Placental epithelial cell (primary cell): Measurements from ENCODE around the gene TBKBP1. TPM values are rescaled to one million over a fixed set of nuclear protein-coding genes. Genes with fewer than 3 reads are reported as not detected.

Experiments
- small RNA-seq: library from RNA; depleted of rRNA; stranded (forward); fragments of <200 nt; gene quantifications from one replicate; pipeline ENCODE3, GENCODE V24; 2012
- total RNA-seq: library from RNA; depleted of rRNA; stranded (reverse); fragments of >200 nt; gene quantifications from 2 replicates; pipeline ENCODE4 v1.2.3, GENCODE V29; 2012

TBKBP1 gene, protein sequence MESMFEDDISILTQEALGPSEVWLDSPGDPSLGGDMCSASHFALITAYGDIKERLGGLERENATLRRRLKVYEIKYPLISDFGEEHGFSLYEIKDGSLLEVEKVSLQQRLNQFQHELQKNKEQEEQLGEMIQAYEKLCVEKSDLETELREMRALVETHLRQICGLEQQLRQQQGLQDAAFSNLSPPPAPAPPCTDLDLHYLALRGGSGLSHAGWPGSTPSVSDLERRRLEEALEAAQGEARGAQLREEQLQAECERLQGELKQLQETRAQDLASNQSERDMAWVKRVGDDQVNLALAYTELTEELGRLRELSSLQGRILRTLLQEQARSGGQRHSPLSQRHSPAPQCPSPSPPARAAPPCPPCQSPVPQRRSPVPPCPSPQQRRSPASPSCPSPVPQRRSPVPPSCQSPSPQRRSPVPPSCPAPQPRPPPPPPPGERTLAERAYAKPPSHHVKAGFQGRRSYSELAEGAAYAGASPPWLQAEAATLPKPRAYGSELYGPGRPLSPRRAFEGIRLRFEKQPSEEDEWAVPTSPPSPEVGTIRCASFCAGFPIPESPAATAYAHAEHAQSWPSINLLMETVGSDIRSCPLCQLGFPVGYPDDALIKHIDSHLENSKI
- total RNA-seq, result 13.0 and 20.4 TPM in 2 replicates

GRCh38 chr17:47693731-47694580 lies at the start of gene TBKBP1:
Gene TBKBP1, plus strand, starts transcription at chr17:47694161. Its CDS starts 1,952 bp downstream, at chr17:47696113.

DNA sequence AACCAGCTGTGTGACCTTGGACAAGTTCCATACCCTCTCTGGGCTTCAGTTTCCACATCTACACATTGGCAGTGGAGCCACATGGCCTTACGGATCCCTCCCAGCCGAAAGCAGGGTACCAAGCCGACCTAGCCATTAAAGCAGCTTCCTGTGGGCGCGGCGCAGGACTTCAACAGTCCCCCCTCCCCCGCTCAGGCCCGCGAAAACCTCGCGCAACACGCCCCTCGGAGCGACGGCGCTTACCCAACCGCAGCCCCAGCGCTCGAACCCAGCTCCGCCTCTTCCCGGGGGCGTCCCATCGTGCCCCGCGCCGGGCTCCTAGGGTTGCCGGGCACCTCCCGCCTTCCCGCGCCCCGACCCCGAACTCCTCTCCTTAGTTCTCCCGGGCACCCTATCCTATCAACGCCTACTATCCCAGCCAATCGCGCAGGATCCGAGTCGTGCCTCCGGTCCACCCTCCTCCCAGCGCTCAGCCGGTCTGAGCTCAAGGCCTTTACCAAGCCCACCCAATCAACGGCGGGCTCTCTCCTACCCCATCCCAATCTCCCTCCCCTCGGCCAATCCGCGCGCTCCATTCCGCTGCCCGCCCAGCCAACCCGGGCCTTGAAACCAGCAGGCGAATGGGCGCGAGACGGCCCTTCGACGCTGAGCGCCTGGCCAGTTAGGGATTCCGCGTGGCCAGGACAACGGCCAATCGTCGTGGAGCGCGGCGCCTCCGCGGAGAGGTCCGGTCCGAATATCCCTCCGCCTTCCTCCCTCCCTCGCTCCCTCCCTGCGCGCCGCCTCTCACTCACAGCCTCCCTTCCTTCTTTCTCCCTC lies 44.6 kb upstream of the TBKBP1 start, which contains the start of gene KPNB1:
KPNB1 (plus strand) TSS at position 767 of the 819 bp plus-strand sequence. CDS start 326 bp downstream, outside the sequence.

GRCh38 chr17:47733047-47733673 lies 39.2 kb downstream of the TBKBP1 start, which contains the start of gene TBX21:
Gene TBX21, plus strand, starts transcription at chr17:47733236. Its CDS starts 219 bp downstream, at chr17:47733455.

Small RNA genes within 50 kb of the gene (small RNA-seq; reads per million reads assigned to genes)
- not detected for gene AC015674.1

Other genes with a start within 250 kb of the TBKBP1 start
- 143 and 216 TPM in 2 replicates for gene NPEPPS, start 163.1 kb upstream of the TBKBP1 start, total RNA-seq
- 208 and 253 TPM in 2 replicates for gene KPNB1, start 44.2 kb upstream of the TBKBP1 start, total RNA-seq
- not detected in 2 replicates for gene TBX21, start 39.1 kb downstream of the TBKBP1 start, total RNA-seq
- 20.4 and 31.0 TPM in 2 replicates for gene OSBPL7, start 127.6 kb downstream of the TBKBP1 start, total RNA-seq
- gene MRPL10, start 137.4 kb downstream of the TBKBP1 start, total RNA-seq, result 42.5 and 56.5 TPM in 2 replicates
- not detected in 2 replicates for gene LRRC46, start 137.5 kb downstream of the TBKBP1 start, total RNA-seq
- 42.1 and 51.8 TPM in 2 replicates for gene SCRN2, start 147.1 kb downstream of the TBKBP1 start, total RNA-seq
- gene SP6, start 157.0 kb downstream of the TBKBP1 start, total RNA-seq, result 1.8 and 2.7 TPM in 2 replicates
- gene SP2, start 202.1 kb downstream of the TBKBP1 start, total RNA-seq, result 2.4 and 3.1 TPM in 2 replicates
- 14.1 and 36.0 TPM in 2 replicates for gene PNPO, start 247.4 kb downstream of the TBKBP1 start, total RNA-seq